ENCODE data around the gene PSORS1C1. TPM values are rescaled to one million over a fixed set of nuclear protein-coding genes. Genes with fewer than 3 reads are reported as not detected.

PSORS1C1 gene
- polyA plus RNA-seq, 1 of the 3 experiments (the other 2 are of a cell fraction), result 3.1 TPM

- TF ChIP-seq CHD2 (IDR thresholded peaks at IDR 0.05; ENCODE audit: low read length, partially characterized antibody), result no peak
- TF ChIP-seq RCOR1 (IDR thresholded peaks at IDR 0.05; ENCODE audit: low read length), result no peak
- TF ChIP-seq NRF1 (IDR thresholded peaks at IDR 0.05; ENCODE audit: low read depth, low read length), result no peak
- peak; percentile 39; the same call in 1 of the 2 replicates for TF ChIP-seq FOSL2 (IDR thresholded peaks at IDR 0.05; ENCODE audit: borderline replicate concordance, low read depth)
- no peak for TF ChIP-seq RFX5 (IDR thresholded peaks at IDR 0.05; ENCODE audit: low read length)
- TF ChIP-seq MAX (IDR thresholded peaks at IDR 0.05; ENCODE audit: low read depth), result 0 out of 2 replicates have a peak, but pooled peaks have one; percentile 29
- peak; percentile 18; the same call in 1 of the 2 replicates for TF ChIP-seq PBX3 (IDR thresholded peaks at IDR 0.05)
- TF ChIP-seq FOXM1 (IDR thresholded peaks at IDR 0.05; ENCODE audit: low read depth), result no peak
- TF ChIP-seq GATA2 (CRISPR knock-in tag; IDR thresholded peaks at IDR 0.05), result no peak
- TF ChIP-seq MEF2A (IDR thresholded peaks at IDR 0.05; ENCODE audit: borderline replicate concordance, low read depth), result no peak
Observed at GRCh38 chr6:31083742-31084354, 30.8 kb upstream of the PSORS1C1 start (continued).

GRCh38 chr6:31086788-31087440, 27.7 kb upstream of the PSORS1C1 start:
- ChIA-PET CTCF (interaction anchor here (0.5 to 5.0 kb wide), 63 partner anchors 8 to 605 kb away, joined by 3 to 43 read pairs (median 4); partner anchors contain the start of genes C6orf15, DDR1, TCF19 and VARS2), POLR2A (interaction anchor here (0.7 kb wide), 1 partner anchor 171 kb away, joined by 4 read pairs; no protein-coding TSS in a partner anchor)
- H3K9me3 ChIP-seq, result no peaks in the 10 kb centered on the region
- 4% methylated on average over 7 of the region's 7 CpGs for WGBS (ENCODE audit: low lambda C conversion rate)
- peak overlapping the region; percentile 5; the same call in 1 of the 2 replicates for H2AFZ ChIP-seq (ENCODE audit: low read depth)
- DNase-seq, result no peak
- peak overlapping the region in 1 of 2 experiments; percentile 47; a peak in 3 of 4 replicates for H3K4me3 ChIP-seq (ENCODE audit: low read depth in 2 of 2, low read length in 1 of 2)
- H3K27me3 ChIP-seq (ENCODE audit: insufficient read depth), result no peaks in the 10 kb centered on the region
- H3K79me2 ChIP-seq (ENCODE audit: insufficient read depth), result no peaks in the 10 kb centered on the region
- peaks cover 20% of the 10 kb centered on the region for H3F3A ChIP-seq (replicated peaks; ENCODE audit: insufficient read depth)
- peaks cover 3 to 11% of the 10 kb centered on the region in 2 experiments; a peak in 2 of 4 replicates for H3K4me1 ChIP-seq (ENCODE audit: control insufficient read depth in 1 of 2, insufficient read depth in 2 of 2, low read depth in 1 of 2, low read length in 1 of 2)
- no peaks in the 10 kb centered on the region for H3K9me2 ChIP-seq
- no peaks in the 10 kb centered on the region for H4K20me1 ChIP-seq (ENCODE audit: insufficient read depth)
- no peaks in the 10 kb centered on the region for H3K36me3 ChIP-seq (replicated peaks in 1 of 2; ENCODE audit: control insufficient read depth in 1 of 2, insufficient read depth in 2 of 2, low read length in 1 of 2)
- peak overlapping the region; percentile 65; the same call in 1 of the 2 replicates for H3K9ac ChIP-seq
- H3K4me2 ChIP-seq, result peak overlapping the region; percentile 68
- peak overlapping the region; percentile 50 to 94; a peak in 3 of 4 replicates for H3K27ac ChIP-seq (ENCODE audit: low read depth in 2 of 2, low read length in 1 of 2)
- TF ChIP-seq YY1 (IDR thresholded peaks at IDR 0.05; ENCODE audit: low read depth) (no peak), SMC3 (IDR thresholded peaks at IDR 0.05; ENCODE audit: low read depth, low read length) (no peak), MEF2A (IDR thresholded peaks at IDR 0.05; ENCODE audit: borderline replicate concordance, low read depth) (no peak), POLR2AphosphoS5 (IDR thresholded peaks at IDR 0.05; ENCODE audit: low read depth, low read length) (peak; percentile 82; the same call in 1 of the 2 replicates), USF1 (IDR thresholded peaks at IDR 0.05; ENCODE audit: borderline replicate concordance, low read depth) (no peak), CHD2 (IDR thresholded peaks at IDR 0.05; ENCODE audit: low read length, partially characterized antibody) (no peak), GATA2 (CRISPR knock-in tag; IDR thresholded peaks at IDR 0.05) (no peak), MAX (IDR thresholded peaks at IDR 0.05; ENCODE audit: low read depth) (peak; percentile 76), TAF1 (IDR thresholded peaks at IDR 0.05; ENCODE audit: borderline replicate concordance, low read depth, low read length) (no peak), FOSL2 (IDR thresholded peaks at IDR 0.05; ENCODE audit: borderline replicate concordance, low read depth) (peak; percentile 91), RCOR1 (IDR thresholded peaks at IDR 0.05; ENCODE audit: low read length) (no peak), IRF3 (IDR thresholded peaks at IDR 0.05; ENCODE audit: low read depth, low read length) (no peak), SIN3A (IDR thresholded peaks at IDR 0.05; ENCODE audit: borderline replicate concordance, low read depth, low read length) (peak; percentile 81; the same call in 1 of the 2 replicates), RXRA (IDR thresholded peaks at IDR 0.05; ENCODE audit: borderline replicate concordance, low read depth) (peak; percentile 78; the same call in 1 of the 2 replicates), RFX5 (IDR thresholded peaks at IDR 0.05; ENCODE audit: low read length) (no peak), EP300 (IDR thresholded peaks at IDR 0.05; ENCODE audit: borderline replicate concordance in 1 of 2, low read depth in 1 of 2, low read length in 1 of 2) (peak in 1 of 2 experiments; percentile 88; a peak in 2 of 4 replicates), USF2 (IDR thresholded peaks at IDR 0.05; ENCODE audit: borderline replicate concordance, low read depth, low read length) (no peak), NRF1 (IDR thresholded peaks at IDR 0.05; ENCODE audit: low read depth, low read length) (no peak), FOXJ3 (CRISPR knock-in tag; IDR thresholded peaks at IDR 0.05) (no peak), TCF12 (IDR thresholded peaks at IDR 0.05) (peak; percentile 97)
